ENCODE data around the gene TECPR2. TPM values are rescaled to one million over a fixed set of nuclear protein-coding genes. Genes with fewer than 3 reads are reported as not detected.

TECPR2 gene
- total and polyA plus RNA-seq, 2 donors from 2014 or later = 6.0 to 30.2 TPM

GRCh38 chr14:102431751-102432150 is 69.0 kb downstream of the TECPR2 start:
- H3K27ac ChIP-seq (ENCODE audit: low read depth in 2 of 2, low read length in 2 of 2) = no peak overlapping the region
- H3K36me3 ChIP-seq (ENCODE audit: control insufficient read depth in 2 of 3, insufficient read depth in 3 of 3, low read length in 3 of 3) = peaks cover 0 to 13% (median 10%) of the 10 kb centered on the region in 3 donors
- intact Hi-C loops (cut with DNase I) = no loop called here
- H3K27me3 ChIP-seq (ENCODE audit: control insufficient read depth, insufficient read depth, low read length) = no peaks in the 10 kb centered on the region
- H3K4me3 ChIP-seq (ENCODE audit: low read length in 3 of 3) = no peak overlapping the region
- TF ChIP-seq CTCF (IDR thresholded peaks at IDR 0.05; ENCODE audit: borderline replicate concordance, extremely low read depth, insufficient read depth) = no peak
- peaks cover 0 to 3% (median 0%) of the 10 kb centered on the region in 3 donors for H3K4me1 ChIP-seq (ENCODE audit: control insufficient read depth in 2 of 3, insufficient read depth in 2 of 3, low read depth in 1 of 3, low read length in 3 of 3)
- H3K9ac ChIP-seq (ENCODE audit: low read length in 3 of 3) = no peak overlapping the region
- FAIRE-seq (no peak), DNase-seq (no peak)
- no peaks in the 10 kb centered on the region for H3K9me3 ChIP-seq (ENCODE audit: control insufficient read depth in 2 of 3, insufficient read depth in 1 of 3, low read length in 3 of 3)

- DNase-seq (no peak), FAIRE-seq (no peak)
- Histone ChIP-seq H3K4me1 (ENCODE audit: control insufficient read depth in 2 of 3, insufficient read depth in 2 of 3, low read depth in 1 of 3, low read length in 3 of 3) (peaks cover 0 to 3% (median 0%) of the 10 kb centered on the region in 3 donors), H3K4me3 (ENCODE audit: low read length in 3 of 3) (no peak overlapping the region), H3K9ac (ENCODE audit: low read length in 3 of 3) (no peak overlapping the region), H3K36me3 (ENCODE audit: control insufficient read depth in 2 of 3, insufficient read depth in 3 of 3, low read length in 3 of 3) (peaks cover under 1 to 13% (median 10%) of the 10 kb centered on the region in 3 donors), H3K9me3 (ENCODE audit: control insufficient read depth in 2 of 3, insufficient read depth in 1 of 3, low read length in 3 of 3) (no peaks in the 10 kb centered on the region), H3K27ac (ENCODE audit: low read depth in 2 of 2, low read length in 2 of 2) (peak overlapping the region in 1 of 2 donors; percentile 34), H3K27me3 (ENCODE audit: control insufficient read depth, insufficient read depth, low read length) (no peaks in the 10 kb centered on the region)
- no peak for TF ChIP-seq CTCF (IDR thresholded peaks at IDR 0.05; ENCODE audit: borderline replicate concordance, extremely low read depth, insufficient read depth)
- intact Hi-C loops (cut with DNase I) = no loop called here
These were observed 72.0 kb downstream of the TECPR2 start for GRCh38 chr14:102434647-102435175.

- Histone ChIP-seq H3K27ac (ENCODE audit: low read depth in 2 of 2, low read length in 2 of 2) (peak overlapping the region in 1 of 2 donors; percentile 14), H3K4me3 (ENCODE audit: low read length in 3 of 3) (peak overlapping the region; percentile 38 to 51 (median 50)), H3K9me3 (ENCODE audit: control insufficient read depth in 2 of 3, insufficient read depth in 1 of 3, low read length in 3 of 3) (no peaks in the 10 kb centered on the region), H3K4me1 (ENCODE audit: control insufficient read depth in 2 of 3, insufficient read depth in 2 of 3, low read depth in 1 of 3, low read length in 3 of 3) (peaks cover 0 to 3% (median 0%) of the 10 kb centered on the region in 3 donors), H3K36me3 (ENCODE audit: control insufficient read depth in 2 of 3, insufficient read depth in 3 of 3, low read length in 3 of 3) (peaks cover 3 to 27% (median 12%) of the 10 kb centered on the region in 3 donors), H3K9ac (ENCODE audit: low read length in 3 of 3) (no peak overlapping the region), H3K27me3 (ENCODE audit: control insufficient read depth, insufficient read depth, low read length) (no peaks in the 10 kb centered on the region)
- intact Hi-C loops (cut with DNase I) = no loop called here
- peak; percentile 92 for TF ChIP-seq CTCF (IDR thresholded peaks at IDR 0.05; ENCODE audit: borderline replicate concordance, extremely low read depth, insufficient read depth)
- peak; percentile 90 to 96 (median 91) for DNase-seq
- no peak for FAIRE-seq
These were observed 75.5 kb downstream of the TECPR2 start for GRCh38 chr14:102437997-102438915.
